Keratinocyte (primary cell): ENCODE data around the gene BOD1. TPM values are rescaled to one million over a fixed set of nuclear protein-coding genes. Genes with fewer than 3 reads are reported as not detected.

ENCODE experiments used
- DNase-seq: peaks from one replicate; pipeline ENCODE4 v3.0.0-alpha.2; 2011; ENCODE audit warnings: low read depth, missing footprints, low spot score
- FAIRE-seq: peaks from 2 replicates; lab custom pipeline; 2011; peaks lifted over from hg19 to GRCh38; lab: Jason Lieb, UNC
- H2AFZ ChIP-seq: 2 replicates; pipeline ENCODE4 v1.6.0; 2012; ENCODE audit warnings: low read length, control low read depth, inconsistent platforms; ENCODE audit not compliant: control insufficient read depth
- H3K27ac ChIP-seq: 2 replicates; pipeline ENCODE4 v1.5.1; 2011; ENCODE audit warnings: low read length; ENCODE audit not compliant: control insufficient read depth, insufficient read depth
- H3K27me3 ChIP-seq: 3 replicates; pipeline ENCODE4 v1.6.0; 2011; ENCODE audit warnings: low read length; ENCODE audit not compliant: control insufficient read depth, insufficient read depth; ENCODE audit errors: extremely low read depth
- H3K36me3 ChIP-seq, 2 experiments: 2 replicates in 1 of 2; 3 replicates in 1 of 2; pipeline ENCODE4 v1.5.1; 2011; ENCODE audit warnings: low read length in 2 of 2, mild to moderate bottlenecking in 1 of 2; ENCODE audit not compliant: control insufficient read depth in 2 of 2, insufficient read depth in 2 of 2; ENCODE audit errors: extremely low read depth in 1 of 2
- H3K4me1 ChIP-seq: 3 replicates; pipeline ENCODE4 v1.5.1; 2011; ENCODE audit warnings: low read length; ENCODE audit not compliant: control insufficient read depth, insufficient read depth; ENCODE audit errors: extremely low read depth
- H3K4me2 ChIP-seq: 3 replicates; pipeline ENCODE4 v1.6.0; 2011; ENCODE audit warnings: low read depth, low read length; ENCODE audit not compliant: control insufficient read depth, insufficient read depth; ENCODE audit errors: extremely low read depth
- H3K4me3 ChIP-seq, 3 experiments: fragments of 200-600 bp in 1 of 3; sonication (generic) in 1 of 3; 2 replicates in 2 of 3; 3 replicates in 1 of 3; pipeline ENCODE4 v1.5.1; 2011 to 2016; ENCODE audit warnings: low read length in 3 of 3, mild to moderate bottlenecking in 3 of 3, control low read depth in 2 of 3, inconsistent platforms in 1 of 3, low read depth in 1 of 3, mixed read lengths in 1 of 3, mixed run types in 1 of 3, moderate library complexity in 1 of 3; ENCODE audit not compliant: control insufficient read depth in 2 of 3, insufficient read depth in 2 of 3; ENCODE audit errors: extremely low read depth in 1 of 3
- H3K79me2 ChIP-seq: 2 replicates; pipeline ENCODE4 v1.6.0; 2012; ENCODE audit warnings: low read length; ENCODE audit not compliant: control insufficient read depth, insufficient read depth
- H3K9ac ChIP-seq: 3 replicates; pipeline ENCODE4 v1.6.0; 2011; ENCODE audit warnings: low read length; ENCODE audit not compliant: control insufficient read depth, insufficient read depth; ENCODE audit errors: extremely low read depth
- H3K9me1 ChIP-seq: 3 replicates; pipeline ENCODE4 v1.6.0; 2011; ENCODE audit warnings: low read length; ENCODE audit not compliant: control insufficient read depth, insufficient read depth; ENCODE audit errors: extremely low read depth
- H3K9me3 ChIP-seq: 2 replicates; pipeline ENCODE4 v1.5.1; 2012; ENCODE audit warnings: low read depth, low read length; ENCODE audit not compliant: control insufficient read depth
- H4K20me1 ChIP-seq: 3 replicates; pipeline ENCODE4 v1.6.0; 2011; ENCODE audit warnings: low read length; ENCODE audit not compliant: control insufficient read depth, insufficient read depth; ENCODE audit errors: extremely low read depth
- CTCF ChIP-seq, 3 experiments: IDR thresholded peaks in 1 of 3; conservative IDR thresholded peaks in 1 of 3; optimal IDR thresholded peaks in 1 of 3; 2 replicates in 2 of 3; 3 replicates in 1 of 3; pipeline versions ENCODE3 to v1.5.1; 2011; ENCODE audit warnings: low read length in 3 of 3, mild to moderate bottlenecking in 3 of 3, moderate library complexity in 2 of 3, control low read depth in 1 of 3, inconsistent platforms in 1 of 3; ENCODE audit not compliant: insufficient read depth in 2 of 3; ENCODE audit errors: extremely low read depth in 1 of 3
- EZH2 ChIP-seq: IDR thresholded peaks from one replicate; pipeline ENCODE4 v1.6.1; 2012; ENCODE audit warnings: inconsistent platforms, mild to moderate bottlenecking, low read length, moderate library complexity
- dilution Hi-C: fragments of 300-500 bp; cut with MboI; formaldehyde crosslinking; loops from one replicate; pipeline ENCODE4 v1.7.0; 2020; ENCODE audit warnings: low sequenced_read_pairs; ENCODE audit not compliant: extremely low pct_ligation_motif_present
- polyA plus RNA-seq, 5 experiments: library from polyadenylated mRNA; depleted of rRNA in 3 of 5; stranded (reverse) in 3 of 5; stranded (forward) in 1 of 5; unstranded in 1 of 5; fragments of >200 nt; gene quantifications; 1 replicate in 1 of 5; 2 replicates in 3 of 5; 3 replicates in 1 of 5; pipeline versions ENCODE4 v1.2.1 to v1.2.3, GENCODE V29; 2011 to 2012; ENCODE audit warnings: missing spikeins in 2 of 5, low read depth in 1 of 5, low replicate concordance in 1 of 5

Gene BOD1
- polyA plus RNA-seq, 1 donor (not counting 4 experiments of a cell fraction or from before 2014, with no cell fraction given): 46.8 TPM

- no peak for FAIRE-seq
Measured at GRCh38 chr5:173655196-173655797, 38.8 kb upstream of the BOD1 start.

GRCh38 chr5:173653822-173654523 lies 37.5 kb upstream of the BOD1 start:
- H3K9me3 ChIP-seq: no peaks in the 10 kb centered on the region
- no peak overlapping the region for H3K27ac ChIP-seq
- H3K79me2 ChIP-seq: no peaks in the 10 kb centered on the region
- no peak overlapping the region for H3K4me2 ChIP-seq
- H3K27me3 ChIP-seq: no peaks in the 10 kb centered on the region
- no peaks in the 10 kb centered on the region for H3K36me3 ChIP-seq
- no peaks in the 10 kb centered on the region for H3K9me1 ChIP-seq
- dilution Hi-C loops: no loop called here
- no peak for TF ChIP-seq EZH2
- TF ChIP-seq CTCF (optimal IDR thresholded peaks at IDR 0.05 in 1 of 3, IDR thresholded peaks at IDR 0.05 in 1 of 3, conservative IDR thresholded peaks at IDR 0.05 in 1 of 3; ENCODE audit: extremely low read depth in 1 of 3, insufficient read depth in 2 of 3, low read length in 3 of 3): no peak
- H3K4me3 ChIP-seq: no peak overlapping the region
- H3K4me1 ChIP-seq: no peaks in the 10 kb centered on the region
- H4K20me1 ChIP-seq: no peaks in the 10 kb centered on the region
- FAIRE-seq (no peak), DNase-seq (no peak)
- H2AFZ ChIP-seq: no peak overlapping the region
- H3K9ac ChIP-seq: no peak overlapping the region

More at GRCh38 chr5:173655196-173655797, 38.8 kb upstream of the BOD1 start:
- H3K9ac ChIP-seq: no peak overlapping the region
- H3K4me2 ChIP-seq: no peak overlapping the region
- no peak overlapping the region for H3K27ac ChIP-seq
- dilution Hi-C loops: no loop called here
- no peaks in the 10 kb centered on the region for H3K4me1 ChIP-seq
- H4K20me1 ChIP-seq: no peaks in the 10 kb centered on the region
- no peaks in the 10 kb centered on the region for H3K79me2 ChIP-seq
- H3K9me1 ChIP-seq: no peaks in the 10 kb centered on the region
- no peak overlapping the region for H3K4me3 ChIP-seq
- no peaks in the 10 kb centered on the region for H3K9me3 ChIP-seq
- no peak for DNase-seq
- TF ChIP-seq CTCF (optimal IDR thresholded peaks at IDR 0.05 in 1 of 3, IDR thresholded peaks at IDR 0.05 in 1 of 3, conservative IDR thresholded peaks at IDR 0.05 in 1 of 3; ENCODE audit: extremely low read depth in 1 of 3, insufficient read depth in 2 of 3, low read length in 3 of 3): no peak
- no peaks in the 10 kb centered on the region for H3K36me3 ChIP-seq
- H3K27me3 ChIP-seq: no peaks in the 10 kb centered on the region
- no peak overlapping the region for H2AFZ ChIP-seq
